Measurements from ENCODE around the gene PARP1. TPM values are rescaled to one million over a fixed set of nuclear protein-coding genes. Genes with fewer than 3 reads are reported as not detected.

PARP1 gene
- total RNA-seq, 3 donors from 2014 or later (not counting 1 experiment from before 2014, with no cell fraction given), result 62.0 to 81.5 (median 77.0) TPM

GRCh38 chr1:226311376-226311775, 96.5 kb downstream of the PARP1 start:
- H3K4me3 ChIP-seq (ENCODE audit: low read length), result no peak overlapping the region
- DNase-seq, result no peak
- no peak overlapping the region for H3K27ac Mint-ChIP-seq
- H3K4me3 Mint-ChIP-seq, result no peak overlapping the region
- no peaks in the 10 kb centered on the region for H3K36me3 ChIP-seq (ENCODE audit: control insufficient read depth, insufficient read depth, low read length)
- peaks cover 11% of the 10 kb centered on the region for H3K4me1 ChIP-seq (ENCODE audit: control insufficient read depth, insufficient read depth, low read length)
- intact Hi-C loops (cut with micrococcal nuclease), result no loop called here
- no peak overlapping the region for H3K27ac ChIP-seq (ENCODE audit: low read length)
- H3K36me3 Mint-ChIP-seq, result no peaks in the 10 kb centered on the region
- H3K4me1 Mint-ChIP-seq, result peaks cover 6 to 7% of the 10 kb centered on the region in 2 donors
- TF ChIP-seq, protein P1, sequence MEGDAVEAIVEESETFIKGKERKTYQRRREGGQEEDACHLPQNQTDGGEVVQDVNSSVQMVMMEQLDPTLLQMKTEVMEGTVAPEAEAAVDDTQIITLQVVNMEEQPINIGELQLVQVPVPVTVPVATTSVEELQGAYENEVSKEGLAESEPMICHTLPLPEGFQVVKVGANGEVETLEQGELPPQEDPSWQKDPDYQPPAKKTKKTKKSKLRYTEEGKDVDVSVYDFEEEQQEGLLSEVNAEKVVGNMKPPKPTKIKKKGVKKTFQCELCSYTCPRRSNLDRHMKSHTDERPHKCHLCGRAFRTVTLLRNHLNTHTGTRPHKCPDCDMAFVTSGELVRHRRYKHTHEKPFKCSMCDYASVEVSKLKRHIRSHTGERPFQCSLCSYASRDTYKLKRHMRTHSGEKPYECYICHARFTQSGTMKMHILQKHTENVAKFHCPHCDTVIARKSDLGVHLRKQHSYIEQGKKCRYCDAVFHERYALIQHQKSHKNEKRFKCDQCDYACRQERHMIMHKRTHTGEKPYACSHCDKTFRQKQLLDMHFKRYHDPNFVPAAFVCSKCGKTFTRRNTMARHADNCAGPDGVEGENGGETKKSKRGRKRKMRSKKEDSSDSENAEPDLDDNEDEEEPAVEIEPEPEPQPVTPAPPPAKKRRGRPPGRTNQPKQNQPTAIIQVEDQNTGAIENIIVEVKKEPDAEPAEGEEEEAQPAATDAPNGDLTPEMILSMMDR (IDR thresholded peaks at IDR 0.05), result no peak
- H3K27me3 ChIP-seq (ENCODE audit: control insufficient read depth, insufficient read depth, low read length), result no peaks in the 10 kb centered on the region
- 100% methylated on average over 7 of the region's 7 CpGs for WGBS (ENCODE audit: insufficient coverage)
- no peak for ATAC-seq
- H3K27me3 Mint-ChIP-seq (ENCODE audit: low read depth in 2 of 2), result peaks cover 22 to 30% of the 10 kb centered on the region in 2 donors
- no peaks in the 10 kb centered on the region for H3K9me3 ChIP-seq (ENCODE audit: control insufficient read depth, insufficient read depth, low read length)
- H3K9me3 Mint-ChIP-seq, result no peaks in the 10 kb centered on the region

Other genes starting within 250 kb of the PARP1 start
- gene ACBD3, start 221.4 kb downstream of the PARP1 start, total RNA-seq, result 10 to 100 TPM; 26.9 to 33.3 (median 28.8) TPM
- under 1 TPM in 1 of 3 donors, not detected in 2; 0.58 TPM for gene MIXL1, start 184.4 kb downstream of the PARP1 start, total RNA-seq
- 1 to 10 TPM; 1.3 to 2.9 (median 2.4) TPM for gene LIN9, start 98.9 kb downstream of the PARP1 start, total RNA-seq
- gene STUM, start 140.7 kb upstream of the PARP1 start, total RNA-seq, result not detected